Left colon (tissue), 2 donors: Measurements from ENCODE around the gene UEVLD. TPM values are rescaled to one million over a fixed set of nuclear protein-coding genes. Genes with fewer than 3 reads are reported as not detected.
A peak's percentile ranks its signal among the peaks of the same experiment; 100 is the strongest.

ENCODE experiments used
- ATAC-seq: fragments of 200-7000 bp; cut with Tn5 transposase; one replicate; pipeline ENCODE4 v1.9.1; 2020; ENCODE audit warnings: mild to moderate bottlenecking, moderate library complexity
- DNase-seq, 2 donors: peaks; one replicate each; pipeline ENCODE4 v3.0.0-alpha.2; 2020
- intact Hi-C, 2 donors: fragments of 100-400 bp; cut with DNase I in 1 of 2; cut with micrococcal nuclease in 1 of 2; formaldehyde crosslinking; loops; one replicate each; pipeline versions ENCODE4 v1.11.2 to v1.14.0; 2022; cut with DNase I, micrococcal nuclease
- long read RNA-seq: library from polyadenylated mRNA; unstranded; transcript quantifications from one replicate; pipeline ENCODE4 v2.0.0, GENCODE V29; 2021
- total RNA-seq, 2 donors: library from RNA; stranded (reverse); fragmentation: NEBNext Ultra II Directional; extraction: Animal tissue kit (Norgen Biotek cat#: 25700); gene quantifications; one replicate each; pipeline ENCODE4 v1.2.1, GENCODE V29; 2021
- donor health status: DM: no; HTN: no; CAD: no.
- donor health status: DM: yes; HTN: yes; CAD: no.

UEVLD gene
- total RNA-seq = 10 to 100 TPM; 32.7 to 36.3 TPM
- long read RNA-seq, full-length matches to known transcripts = 30 of 41 reads
- long read RNA-seq, partial matches to known transcripts = 3 of 41 reads
- long read RNA-seq, other reads (novel, unspliced or antisense) = 8 of 41 reads

DNA sequence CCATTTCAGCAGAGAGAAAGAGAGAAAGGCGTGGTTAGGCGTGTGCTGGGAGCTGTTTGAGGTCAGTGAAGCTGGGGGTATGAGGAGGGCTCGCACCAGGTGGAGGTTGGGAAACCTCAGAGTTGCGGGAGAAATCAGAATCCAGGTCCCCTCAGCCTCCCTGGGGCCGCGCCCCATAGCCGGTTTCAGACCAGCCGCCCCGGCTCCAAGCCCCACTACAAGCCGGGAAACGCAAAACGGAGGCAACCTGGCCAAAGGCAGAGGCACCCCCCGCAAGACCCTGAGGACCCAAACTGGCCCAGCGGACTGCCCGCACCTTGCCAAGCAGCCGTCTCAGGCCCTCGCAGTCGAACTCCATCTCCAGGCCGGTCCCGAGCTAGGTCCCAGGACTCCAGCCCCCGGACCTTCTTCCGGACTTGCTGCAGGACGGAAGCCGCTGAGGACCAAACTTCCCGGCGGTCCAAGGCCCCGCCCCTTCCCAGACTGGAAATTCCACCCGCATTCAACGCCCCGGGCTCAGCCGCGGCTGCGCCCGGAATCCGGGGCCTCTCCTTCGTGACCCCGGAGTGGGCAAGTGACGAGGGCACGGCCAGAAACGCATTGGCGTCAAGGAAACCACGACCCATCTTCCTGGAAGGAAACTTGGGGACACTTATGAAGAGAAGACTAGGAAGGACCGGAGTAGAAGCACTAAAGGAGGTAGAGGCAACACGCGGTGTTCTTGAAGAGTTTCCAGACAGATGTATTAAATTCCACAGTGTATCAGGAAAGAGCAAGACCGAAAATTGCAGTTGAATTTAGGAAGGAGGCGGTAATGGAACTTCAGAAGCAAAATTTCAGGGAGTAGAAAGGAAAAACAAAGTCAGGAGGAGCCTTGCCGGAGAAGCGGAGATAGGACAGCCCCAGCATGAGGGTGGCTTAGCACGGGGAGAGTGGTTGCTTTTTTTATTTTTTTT lies at the start of gene UEVLD:
TSS of gene UEVLD (minus strand) at position 438 of the 956 bp plus-strand sequence. CDS start at position 358, 80 bp downstream.
- DNase-seq = peak; percentile 89
- intact Hi-C loops = no loop called here
- ATAC-seq = peak; percentile 98

- intact Hi-C loops = loop anchor here in 1 of 2 donors (10.0 kb wide), 1 partner anchor 60 kb away; the partner anchor contains the start of gene TMEM86A
- ATAC-seq = peak; percentile 99
- DNase-seq = peak; percentile 99
Measured at GRCh38 chr11:18634140-18635032, 45.9 kb upstream of the UEVLD start, which contains the start of gene SPTY2D1. Gene SPTY2D1, minus strand, starts transcription at chr11:18634342. Its CDS starts 85 bp downstream, at chr11:18634257.

- DNase-seq (peak in 1 of 2 donors; percentile 18), ATAC-seq (peak; percentile 2)
- intact Hi-C loops = loop anchor here in 1 of 2 donors (10.0 kb wide), 1 partner anchor 61 kb away; the partner anchor contains the start of gene TMEM86A
Measured at GRCh38 chr11:18633256-18634139, 45.0 kb upstream of the UEVLD start.

DNA sequence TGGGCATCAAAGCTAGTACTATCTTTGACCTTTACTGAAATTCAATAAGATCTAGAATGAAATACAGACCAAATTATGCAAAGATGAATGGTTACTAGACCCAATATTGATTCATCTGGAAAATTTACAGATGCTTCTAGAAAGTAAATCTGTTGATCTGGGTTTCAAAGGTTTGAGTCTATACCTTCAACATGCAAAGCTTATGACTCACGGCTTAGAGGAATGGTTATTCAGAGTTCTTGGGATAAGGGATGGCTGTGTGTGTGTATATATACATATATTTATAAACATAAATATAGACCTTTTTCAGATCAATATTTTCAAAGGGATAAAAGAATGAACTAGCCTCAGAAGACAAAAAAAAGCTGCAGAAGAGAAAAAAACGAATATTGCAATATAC lies 44.3 kb upstream of the UEVLD start:
- DNase-seq (no peak), ATAC-seq (no peak)
- intact Hi-C loops = loop anchor here in 1 of 2 donors (10.0 kb wide), 1 partner anchor 62 kb away; the partner anchor contains the start of gene TMEM86A

- no peak for ATAC-seq
- DNase-seq = no peak
- intact Hi-C loops = no loop called here
Measured at GRCh38 chr11:18624161-18624560, 35.6 kb upstream of the UEVLD start.

DNA sequence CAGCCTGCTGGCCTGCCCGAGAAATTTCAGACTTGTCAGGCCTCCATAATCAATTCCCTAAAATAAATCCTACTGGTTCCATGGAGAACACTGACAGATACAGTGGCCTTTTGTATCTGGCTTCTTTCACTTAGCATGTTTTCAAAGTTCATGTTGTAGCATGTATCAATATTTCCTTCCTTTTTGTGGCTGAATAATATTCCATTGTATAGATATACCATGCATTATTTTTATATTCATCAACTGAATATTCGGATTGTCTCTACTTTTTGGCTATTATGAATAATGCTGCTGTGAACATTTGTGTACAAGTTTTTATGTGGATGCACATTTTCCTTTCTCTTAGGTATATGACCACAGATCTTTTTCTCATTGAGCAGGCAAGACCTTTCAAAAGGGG lies 35.2 kb upstream of the UEVLD start:
- ATAC-seq = no peak
- intact Hi-C loops = no loop called here

DNA sequence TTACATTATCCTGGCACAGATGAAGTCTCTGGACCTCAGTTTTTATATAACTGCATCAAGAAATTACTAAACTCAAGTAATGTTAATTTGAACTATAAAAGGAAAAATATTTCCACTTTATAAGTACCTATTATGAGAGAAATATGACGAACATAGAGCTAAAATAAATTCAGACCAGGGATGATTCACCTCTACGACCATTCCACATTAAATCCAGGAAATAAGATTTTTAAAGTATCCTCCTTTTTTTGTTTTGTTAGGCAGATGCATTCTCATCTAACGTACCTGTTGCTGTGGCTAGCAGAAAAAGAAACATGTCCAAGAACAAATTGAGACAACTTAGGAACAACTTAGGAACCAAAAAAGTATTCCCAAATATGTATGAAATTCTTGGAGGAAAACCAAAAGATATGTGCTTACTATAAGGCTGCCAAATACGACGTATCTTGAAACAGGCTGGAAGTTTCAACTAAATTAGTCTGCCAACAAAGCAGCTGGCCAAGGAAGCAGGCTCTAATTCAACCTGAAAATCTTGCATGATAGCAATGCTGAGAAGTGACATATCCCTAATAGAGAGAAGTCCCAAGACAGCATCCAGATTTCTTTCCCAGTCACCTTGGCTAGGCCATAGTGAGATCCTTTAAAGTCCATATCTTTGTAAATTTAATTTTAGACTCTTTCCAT lies 29.9 kb upstream of the UEVLD start:
- intact Hi-C loops = no loop called here

More for the DNA sequence above, 35.2 kb upstream of the UEVLD start:
- DNase-seq = no peak

DNA sequence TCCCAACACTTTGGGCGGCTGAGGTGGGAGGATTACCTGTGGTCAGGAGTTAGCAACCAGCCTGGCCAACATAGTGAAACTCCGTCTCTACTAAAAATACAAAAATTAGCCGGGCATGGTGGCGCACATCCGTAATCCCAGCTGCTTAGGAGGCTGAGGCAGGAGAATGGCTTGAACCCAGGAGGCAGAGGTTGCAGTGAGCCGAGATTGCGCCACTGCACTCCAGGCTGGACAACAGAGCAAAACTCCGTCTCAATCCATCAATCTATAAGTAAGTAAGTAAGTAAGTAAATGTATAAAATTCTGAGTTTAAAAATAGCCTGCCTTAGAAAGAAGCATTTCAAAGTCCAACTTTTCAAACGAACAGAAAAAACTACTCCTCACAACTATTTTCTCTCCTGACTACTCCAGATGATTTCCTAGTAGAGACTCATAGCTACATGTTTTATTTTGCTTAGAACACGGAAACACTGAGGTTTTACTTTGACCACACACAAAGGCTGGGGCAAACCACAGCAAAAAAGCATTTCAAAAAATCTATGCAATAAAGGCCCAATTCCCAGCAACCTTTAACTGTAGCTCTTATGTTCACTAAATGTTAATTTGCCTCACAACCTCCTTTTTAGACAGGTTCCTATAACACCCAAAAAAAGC lies 29.3 kb upstream of the UEVLD start:
- DNase-seq (no peak), ATAC-seq (no peak)
- intact Hi-C loops = no loop called here

More for the DNA sequence above, 29.9 kb upstream of the UEVLD start:
- no peak for DNase-seq
- no peak for ATAC-seq

GRCh38 chr11:18615628-18616392 lies 27.3 kb upstream of the UEVLD start:
- no peak for DNase-seq
- intact Hi-C loops = no loop called here
- ATAC-seq = no peak

DNA sequence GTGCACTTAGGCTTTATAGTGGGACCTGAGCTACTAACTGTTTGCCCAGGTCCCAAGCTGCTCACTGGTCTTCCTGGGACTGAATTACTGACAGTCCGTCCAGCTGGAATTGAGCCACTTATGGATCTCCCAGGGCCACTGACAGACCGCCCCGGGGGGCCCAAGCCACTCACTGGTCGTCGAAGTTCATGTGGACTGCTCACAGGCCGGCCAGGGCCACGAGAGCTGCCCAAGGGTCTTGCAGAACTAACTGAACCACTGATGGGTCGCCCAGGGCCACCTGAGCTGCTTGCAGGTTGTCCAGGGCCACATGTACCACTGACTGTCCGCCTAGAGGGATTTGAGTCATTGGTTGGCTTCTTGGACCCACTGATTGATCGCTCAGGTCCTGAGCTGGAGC lies 26.1 kb upstream of the UEVLD start:
- ATAC-seq = no peak
- intact Hi-C loops = no loop called here
- no peak for DNase-seq

GRCh38 chr11:18612394-18612793 lies 23.9 kb upstream of the UEVLD start:
- intact Hi-C loops = no loop called here
- ATAC-seq (no peak), DNase-seq (no peak)

DNA sequence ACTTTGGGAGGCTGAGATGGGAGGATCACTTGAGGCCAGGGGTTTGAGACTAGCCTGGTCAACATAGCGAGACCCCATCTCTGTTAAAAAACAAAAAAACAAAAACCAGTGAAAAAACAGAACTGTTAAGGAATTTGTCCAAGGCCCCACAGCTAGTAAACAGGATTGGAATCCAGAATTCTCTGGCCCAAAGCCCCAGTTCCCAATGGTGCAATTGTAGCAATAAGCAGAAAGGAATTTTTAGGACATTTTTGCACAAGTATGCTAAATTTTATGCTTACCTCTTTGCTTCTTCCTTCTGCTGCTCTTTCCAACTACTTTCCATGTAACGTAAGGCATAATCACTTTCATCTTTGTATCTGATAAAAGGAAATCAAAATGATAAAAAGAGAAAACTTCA lies 22.7 kb upstream of the UEVLD start:
- DNase-seq (no peak), ATAC-seq (no peak)
- intact Hi-C loops = no loop called here

DNA sequence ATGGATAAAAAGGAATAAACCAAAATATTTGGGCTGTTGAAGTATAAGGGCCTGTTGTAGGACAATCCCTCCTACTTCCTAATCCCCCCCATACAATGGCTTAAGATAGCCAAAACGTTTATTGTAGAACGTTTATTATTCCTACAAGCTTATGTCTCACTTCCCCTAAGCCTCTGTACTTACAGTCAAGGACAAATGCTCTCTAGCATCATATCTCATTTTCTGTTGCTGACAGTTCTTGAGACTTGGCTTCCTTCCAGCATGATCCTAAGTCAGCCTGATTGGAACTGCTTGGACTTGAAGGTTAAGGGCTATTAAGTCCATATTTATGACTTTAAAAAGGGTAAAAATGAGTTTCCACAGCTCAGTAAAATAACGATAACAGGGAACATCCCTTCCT lies 19.8 kb upstream of the UEVLD start:
- no peak for DNase-seq
- no peak for ATAC-seq
- intact Hi-C loops = no loop called here

- intact Hi-C loops = no loop called here
- ATAC-seq = no peak
- no peak for DNase-seq
Measured at GRCh38 chr11:18600915-18601569, 12.5 kb upstream of the UEVLD start.

DNA sequence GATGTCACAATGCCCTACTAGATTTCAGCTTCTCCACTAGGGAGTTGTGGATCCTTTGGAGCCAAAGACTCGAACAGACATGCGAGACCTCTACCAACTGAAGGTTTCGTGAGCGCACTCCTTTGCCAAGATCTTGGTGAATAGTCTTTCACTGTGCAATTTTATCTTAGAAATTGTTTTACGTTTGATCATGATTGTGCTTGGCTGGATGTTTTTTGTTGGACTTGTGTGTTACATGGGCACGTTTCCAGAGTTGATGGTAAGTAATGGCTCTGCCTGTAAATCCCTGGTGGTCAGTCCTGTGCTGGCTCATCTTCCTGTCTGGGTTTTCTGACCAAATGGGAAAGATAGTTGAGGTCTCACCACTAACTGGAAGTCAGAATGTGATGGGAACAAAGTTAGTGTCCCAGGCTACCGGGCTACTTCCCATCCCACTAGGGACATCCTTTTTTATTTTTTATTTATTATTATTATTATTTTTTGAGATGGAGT lies 11.3 kb upstream of the UEVLD start, which contains the start of gene MISFA:
TSS of gene MISFA (plus strand) at position 51 of the 492 bp plus-strand sequence. CDS start at position 191, 140 bp downstream.
- DNase-seq (no peak), ATAC-seq (no peak)
- intact Hi-C loops = no loop called here
